ENCODE data around the gene IFT25.
"Not testable (repeated sequence)": the region's sequence is repeated elsewhere in the genome, so short reads cannot be mapped to it uniquely, and the experiment has no call there.

DNA sequence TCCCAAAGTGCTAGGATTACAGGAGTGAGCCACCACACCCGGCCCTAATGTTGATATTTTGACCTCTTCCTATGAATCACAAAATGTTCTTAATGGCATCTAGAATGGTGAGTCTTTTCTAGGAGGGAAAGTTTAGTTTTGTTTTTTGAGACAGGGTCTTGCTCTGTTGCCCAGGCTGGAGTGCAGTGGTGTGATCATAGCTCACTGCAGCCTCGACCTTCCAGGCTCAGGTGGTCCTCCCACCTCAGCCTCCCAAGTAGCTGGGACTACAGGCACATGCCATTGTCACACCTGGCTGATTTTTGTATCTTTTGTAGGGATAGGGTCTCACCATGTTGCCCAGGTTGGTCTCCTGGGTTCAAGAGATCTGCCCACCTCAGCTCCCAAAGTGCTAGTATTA, 23.8 kb upstream of the IFT25 start:
- TF ChIP-seq, protein P1, sequence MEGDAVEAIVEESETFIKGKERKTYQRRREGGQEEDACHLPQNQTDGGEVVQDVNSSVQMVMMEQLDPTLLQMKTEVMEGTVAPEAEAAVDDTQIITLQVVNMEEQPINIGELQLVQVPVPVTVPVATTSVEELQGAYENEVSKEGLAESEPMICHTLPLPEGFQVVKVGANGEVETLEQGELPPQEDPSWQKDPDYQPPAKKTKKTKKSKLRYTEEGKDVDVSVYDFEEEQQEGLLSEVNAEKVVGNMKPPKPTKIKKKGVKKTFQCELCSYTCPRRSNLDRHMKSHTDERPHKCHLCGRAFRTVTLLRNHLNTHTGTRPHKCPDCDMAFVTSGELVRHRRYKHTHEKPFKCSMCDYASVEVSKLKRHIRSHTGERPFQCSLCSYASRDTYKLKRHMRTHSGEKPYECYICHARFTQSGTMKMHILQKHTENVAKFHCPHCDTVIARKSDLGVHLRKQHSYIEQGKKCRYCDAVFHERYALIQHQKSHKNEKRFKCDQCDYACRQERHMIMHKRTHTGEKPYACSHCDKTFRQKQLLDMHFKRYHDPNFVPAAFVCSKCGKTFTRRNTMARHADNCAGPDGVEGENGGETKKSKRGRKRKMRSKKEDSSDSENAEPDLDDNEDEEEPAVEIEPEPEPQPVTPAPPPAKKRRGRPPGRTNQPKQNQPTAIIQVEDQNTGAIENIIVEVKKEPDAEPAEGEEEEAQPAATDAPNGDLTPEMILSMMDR (IDR thresholded peaks at IDR 0.05), result not testable (repeated sequence)
- not testable (repeated sequence) for TF ChIP-seq POLR2AphosphoS5 (IDR thresholded peaks at IDR 0.05)
